Measurements from ENCODE around the gene STX3. TPM values are rescaled to one million over a fixed set of nuclear protein-coding genes. Genes with fewer than 3 reads are reported as not detected.

Gene STX3
- total and polyA plus RNA-seq, 2 of the 8 experiments (the other 6 are each of a cell fraction or from before 2014, with no cell fraction given): 50.5 to 56.1 TPM

DNA sequence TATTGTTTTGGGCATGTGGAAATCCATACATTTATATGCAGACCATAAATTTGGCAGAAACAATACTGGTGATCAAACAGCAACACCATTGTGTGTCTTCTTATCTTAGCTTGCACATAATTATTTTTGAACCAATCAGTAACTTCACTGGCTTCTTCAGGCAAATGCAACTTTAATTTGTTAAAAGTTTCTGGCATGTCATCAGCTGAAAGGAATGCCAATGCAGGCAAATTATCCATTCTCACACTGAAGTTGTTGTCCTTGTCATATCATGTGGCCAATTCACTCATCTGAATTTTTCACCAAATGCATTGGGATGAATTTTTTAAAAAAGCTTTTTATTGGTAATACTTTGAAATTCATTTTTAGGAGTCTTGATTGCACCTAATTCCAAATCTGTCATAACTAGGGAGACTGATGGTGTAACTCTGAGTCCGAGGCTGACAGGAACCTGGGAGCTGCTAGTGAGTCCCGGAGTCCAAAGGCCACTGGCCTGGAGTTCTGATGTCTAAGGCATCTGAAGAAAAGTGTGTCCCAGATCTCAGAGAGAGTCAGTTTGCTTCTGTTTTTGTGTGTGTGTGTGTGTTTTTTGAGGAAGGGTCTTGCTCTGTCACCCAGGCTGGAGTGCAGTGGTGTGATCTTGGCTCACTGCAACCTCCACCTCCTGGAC lies 24.1 kb upstream of the STX3 start:
- CTCF ChIA-PET (ENCODE audit: partially characterized antibody): interaction anchor here (0.9 to 1.2 kb wide), 3 partner anchors 34 to 188 kb away, joined by 3 read pairs; no protein-coding TSS in a partner anchor
- TF ChIP-seq HDAC2 (IDR thresholded peaks at IDR 0.05; ENCODE audit: borderline replicate concordance in 1 of 2, low read depth in 2 of 2, low read length in 2 of 2) (no peak), FOSL1 (IDR thresholded peaks at IDR 0.05; ENCODE audit: insufficient read depth, low read depth, low read length) (no peak), SUZ12 (IDR thresholded peaks at IDR 0.05; ENCODE audit: low read length) (no peak), NRF1 (IDR thresholded peaks at IDR 0.05; ENCODE audit: low read depth, low read length) (no peak), POLR2AphosphoS5 (IDR thresholded peaks at IDR 0.05; ENCODE audit: low read depth, low read length) (no peak), PHF8 (conservative IDR thresholded peaks at IDR 0.05; ENCODE audit: low read depth, low read length) (no peak), GABPA (IDR thresholded peaks at IDR 0.05; ENCODE audit: borderline replicate concordance, insufficient read depth, low read length) (no peak), POLR2A (IDR thresholded peaks at IDR 0.05; ENCODE audit: control extremely low read depth in 1 of 2, low read depth in 2 of 2, low read length in 2 of 2) (no peak), SP1 (IDR thresholded peaks at IDR 0.05; ENCODE audit: low read depth, low read length) (no peak), SP2 (IDR thresholded peaks at IDR 0.05; ENCODE audit: low read length) (no peak), CREB1 (IDR thresholded peaks at IDR 0.05) (no peak), BCL11A (IDR thresholded peaks at IDR 0.05; ENCODE audit: low read depth in 2 of 2, low read length in 2 of 2) (no peak), JUN (IDR thresholded peaks at IDR 0.05; ENCODE audit: low read depth, low read length) (no peak), RFX5 (IDR thresholded peaks at IDR 0.05; ENCODE audit: borderline replicate concordance, low read depth, low read length) (no peak)
- TF ChIP-seq, protein P1, sequence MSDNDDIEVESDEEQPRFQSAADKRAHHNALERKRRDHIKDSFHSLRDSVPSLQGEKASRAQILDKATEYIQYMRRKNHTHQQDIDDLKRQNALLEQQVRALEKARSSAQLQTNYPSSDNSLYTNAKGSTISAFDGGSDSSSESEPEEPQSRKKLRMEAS (IDR thresholded peaks at IDR 0.05): no peak

More for the DNA sequence above, 24.1 kb upstream of the STX3 start:
- no peak overlapping the region for H2BK15ac ChIP-seq (ENCODE audit: low read length)
- H4K20me1 ChIP-seq (replicated peaks in 1 of 2; ENCODE audit: control insufficient read depth in 1 of 2, insufficient read depth in 2 of 2, low read length in 2 of 2): no peaks in the 10 kb centered on the region
- H3K27ac ChIP-seq (ENCODE audit: low read depth, low read length): no peak overlapping the region
- DNase-seq (ENCODE audit: low read depth in 1 of 2, low spot score in 2 of 2) (no peak), FAIRE-seq (no peak)
- H3K23me2 ChIP-seq (ENCODE audit: low read depth, low read length): no peaks in the 10 kb centered on the region
- H4K5ac ChIP-seq (ENCODE audit: insufficient read length, low read depth, low read length): no peak overlapping the region
- H3K36me3 ChIP-seq (ENCODE audit: control insufficient read depth in 2 of 4, insufficient read depth in 4 of 4, low read length in 3 of 4): no peaks in the 10 kb centered on the region
- H3K14ac ChIP-seq (ENCODE audit: insufficient read length): no peak overlapping the region
- H3K79me2 ChIP-seq (ENCODE audit: control insufficient read depth in 1 of 2, insufficient read depth in 2 of 2, low read length in 2 of 2): no peaks in the 10 kb centered on the region
- no peak overlapping the region for H2BK120ac ChIP-seq (replicated peaks; ENCODE audit: low read depth, low read length)
- no peak overlapping the region for H3K4me2 ChIP-seq (ENCODE audit: insufficient read depth in 1 of 2, low read depth in 2 of 2, low read length in 2 of 2)
- H3K23ac ChIP-seq (ENCODE audit: insufficient read length): no peak overlapping the region
- H3K27me3 ChIP-seq (replicated peaks in 1 of 4; ENCODE audit: control insufficient read depth in 3 of 4, extremely low read depth in 1 of 4, insufficient read depth in 3 of 4, low read length in 3 of 4): no peaks in the 10 kb centered on the region
- H2AK5ac ChIP-seq (ENCODE audit: low read depth, low read length): no peak overlapping the region
- no peak overlapping the region for H3K18ac ChIP-seq (ENCODE audit: extremely low read depth, low read length)
- no peak overlapping the region for H2AFZ ChIP-seq (ENCODE audit: low read length)
- H2BK20ac ChIP-seq (ENCODE audit: low read length): no peak overlapping the region
- no peak overlapping the region for H3K56ac ChIP-seq (replicated peaks; ENCODE audit: insufficient read length, low read depth, low read length)
- no peak overlapping the region for H2BK12ac ChIP-seq (ENCODE audit: low read depth, low read length)
- no peaks in the 10 kb centered on the region for H3K79me1 ChIP-seq (ENCODE audit: low read depth, low read length)
- H3K9ac ChIP-seq (replicated peaks in 1 of 4; ENCODE audit: extremely low read depth in 1 of 4, low read depth in 3 of 4, low read length in 3 of 4): no peak overlapping the region
- POLR2A ChIA-PET (ENCODE audit: partially characterized antibody): no interaction called here
- no peak overlapping the region for H3K4me3 ChIP-seq (ENCODE audit: extremely low read depth in 1 of 4, insufficient read depth in 2 of 4, low read depth in 3 of 4, low read length in 4 of 4)
- no peaks in the 10 kb centered on the region for H3K9me3 ChIP-seq (ENCODE audit: insufficient read depth in 2 of 2, low read depth in 1 of 2, low read length in 1 of 2)
- H3K4me1 ChIP-seq (replicated peaks in 1 of 4; ENCODE audit: control insufficient read depth in 3 of 4, insufficient read depth in 4 of 4, low read length in 3 of 4): no peaks in the 10 kb centered on the region
- H3K4ac ChIP-seq (replicated peaks; ENCODE audit: insufficient read length, low read depth, low read length): no peak overlapping the region
- 89% methylated on average over 2 of the region's 2 CpGs; no CpG with 5 or more reads in 1 of the 2 experiments for WGBS, 2 experiments (ENCODE audit: extremely low coverage in 1 of 2, insufficient coverage in 1 of 2, insufficient read length in 1 of 2, insufficient replicate concordance in 2 of 2, low coverage in 1 of 2, low lambda C conversion rate in 2 of 2, missing lambda C conversion rate in 1 of 2)
- H2BK5ac ChIP-seq (ENCODE audit: low read depth, low read length): no peak overlapping the region
- no peak overlapping the region for H4K91ac ChIP-seq (replicated peaks; ENCODE audit: insufficient read length, low read length)
- H4K8ac ChIP-seq (ENCODE audit: extremely low read depth, insufficient read depth, low read length): no peak overlapping the region

Data from H1 (cell line).